GM12878 (cell line): ENCODE measurements around the gene MAGI2. TPM values are rescaled to one million over a fixed set of nuclear protein-coding genes. Genes with fewer than 3 reads are reported as not detected.

Source experiments
- ATAC-seq: fragments of 200-7000 bp; cut with Tn5 transposase; 3 replicates; pipeline ENCODE4 v1.9.1; 2020; ENCODE audit warnings: mild to moderate bottlenecking, moderate library complexity
- BruUV-seq: library from RNA; stranded (reverse); fragments of 400-500 nt; replicated peaks from 2 replicates; lab custom pipeline; 2021; lab: Mats Ljungman, UMichigan
- CTCF ChIA-PET: fragments of 300-600 bp; sonication (Branson Sonifier 250); formaldehyde crosslinking; extraction: SDS; loops from one replicate; lab custom pipeline; 2021; ENCODE audit warnings: inconsistent platforms; lab: Yijun Ruan, JAX
- POLR2A ChIA-PET: fragments of 350-600 bp; formaldehyde crosslinking; extraction: SDS; loops from one replicate; lab custom pipeline; 2021; ENCODE audit warnings: inconsistent platforms; lab: Charles Lee
- RAD21 ChIA-PET: fragments of 300-600 bp; sonication (Branson Sonifier 250); formaldehyde crosslinking; loops from one replicate; lab custom pipeline; 2023; ENCODE audit warnings: antibody characterized with exemption; ENCODE audit not compliant: unreplicated experiment; lab: Charles Lee
- SMC1A ChIA-PET: fragments of 300-600 bp; sonication (Branson Sonifier 250); formaldehyde crosslinking; loops from one replicate; lab custom pipeline; 2023; ENCODE audit not compliant: unreplicated experiment, uncharacterized antibody; lab: Charles Lee
- DNase-seq: peaks from one replicate; pipeline ENCODE4 v3.0.0-alpha.2; 2011; ENCODE audit warnings: low read depth, low spot score
- FAIRE-seq: peaks from 3 replicates; lab custom pipeline; 2011; peaks lifted over from hg19 to GRCh38; lab: Jason Lieb, UNC
- H2AFZ ChIP-seq: 2 replicates; pipeline ENCODE4 v1.6.0; 2011; ENCODE audit warnings: low read depth, low read length, control low read depth; ENCODE audit not compliant: control insufficient read depth
- H3K27ac ChIP-seq: 2 replicates; pipeline ENCODE4 v1.5.1; 2011; ENCODE audit warnings: control low read depth; ENCODE audit not compliant: control insufficient read depth, insufficient read depth
- H3K27me3 ChIP-seq, 2 experiments: replicated peaks in 1 of 2; 2 replicates each; pipeline versions ENCODE4 v1.6.0 to v1.6.1; 2011; ENCODE audit warnings: low read length in 1 of 2; ENCODE audit not compliant: control insufficient read depth in 2 of 2, insufficient read depth in 2 of 2
- H3K36me3 ChIP-seq, 2 experiments: 2 replicates each; pipeline ENCODE4 v1.5.1; 2011; ENCODE audit warnings: low read length in 1 of 2; ENCODE audit not compliant: control insufficient read depth in 2 of 2, insufficient read depth in 2 of 2
- H3K4me1 ChIP-seq: 2 replicates; pipeline ENCODE4 v1.6.1; 2011; ENCODE audit warnings: mild to moderate bottlenecking, low read length, moderate library complexity, mixed read lengths; ENCODE audit not compliant: control insufficient read depth, insufficient read depth
- H3K4me2 ChIP-seq: 2 replicates; pipeline ENCODE4 v1.6.0; 2011; ENCODE audit warnings: control low read depth; ENCODE audit not compliant: control insufficient read depth, insufficient read depth
- H3K4me3 ChIP-seq: fragments of 200-600 bp; sonication (generic); 2 replicates; pipeline ENCODE4 v1.5.1; 2016
- H3K79me2 ChIP-seq: 2 replicates; pipeline ENCODE4 v1.6.0; 2011; ENCODE audit warnings: low read length; ENCODE audit not compliant: control insufficient read depth, insufficient read depth
- H3K9ac ChIP-seq: 2 replicates; pipeline ENCODE4 v1.8.0; 2011; ENCODE audit warnings: low read length, control low read depth, mixed read lengths; ENCODE audit not compliant: control insufficient read depth, insufficient read depth
- H3K9me3 ChIP-seq: replicated peaks from 3 replicates; pipeline ENCODE4 v1.5.1; 2011; ENCODE audit warnings: mild to moderate bottlenecking, low read length; ENCODE audit not compliant: control insufficient read depth, insufficient read depth
- H4K20me1 ChIP-seq: 2 replicates; pipeline ENCODE4 v1.6.0; 2011; ENCODE audit not compliant: control insufficient read depth, insufficient read depth
- BCL11A ChIP-seq: IDR thresholded peaks from 2 replicates; pipeline ENCODE4 v1.6.1; 2011; ENCODE audit warnings: low read depth, low read length
- BHLHE40 ChIP-seq, 2 experiments: fragments of 450-650 bp in 1 of 2; IDR thresholded peaks; 2 replicates each; pipeline ENCODE4 v1.6.1; 2011 to 2017; ENCODE audit warnings: low read depth in 2 of 2, borderline replicate concordance in 1 of 2, improper control_type of control experiment in 1 of 2, low read length in 1 of 2, mild to moderate bottlenecking in 1 of 2
- BRCA1 ChIP-seq: IDR thresholded peaks from 2 replicates; pipeline ENCODE4 v1.6.1; 2011; ENCODE audit warnings: low read depth, low read length, improper control_type of control experiment
- E2F4 ChIP-seq: IDR thresholded peaks from 2 replicates; pipeline ENCODE4 v1.6.1; 2012; ENCODE audit warnings: low read depth, low read length, improper control_type of control experiment
- EGR1 ChIP-seq, 2 experiments: IDR thresholded peaks; 1 replicate in 1 of 2; 2 replicates in 1 of 2; pipeline ENCODE4 v1.6.1; 2011 to 2012; ENCODE audit warnings: low read depth in 2 of 2, low read length in 2 of 2, borderline replicate concordance in 1 of 2, mild to moderate bottlenecking in 1 of 2, moderate library complexity in 1 of 2
- FOS ChIP-seq: IDR thresholded peaks from 3 replicates; pipeline ENCODE4 v1.6.1; 2011; ENCODE audit warnings: borderline replicate concordance; ENCODE audit not compliant: insufficient read length; ENCODE audit errors: extremely low read depth
- HDAC6 ChIP-seq: fragments of 200-600 bp; sonication (generic); IDR thresholded peaks from one replicate; pipeline ENCODE4 v1.8.0; 2017; ENCODE audit warnings: antibody characterized with exemption; ENCODE audit not compliant: unreplicated experiment
- JUNB ChIP-seq: IDR thresholded peaks from 2 replicates; pipeline ENCODE4 v1.6.1; 2016; ENCODE audit warnings: antibody characterized with exemption, mild to moderate bottlenecking
- JUND ChIP-seq: IDR thresholded peaks from 2 replicates; pipeline ENCODE4 v1.6.1; 2012; ENCODE audit warnings: low read depth, mild to moderate bottlenecking, low read length, improper control_type of control experiment, moderate library complexity
- NR2C1 ChIP-seq: fragments of 450-650 bp; IDR thresholded peaks from 2 replicates; pipeline ENCODE4 v1.6.1; 2017; ENCODE audit warnings: antibody characterized with exemption, mild to moderate bottlenecking, moderate library complexity
- POLR2AphosphoS2 ChIP-seq: IDR thresholded peaks from 2 replicates; pipeline ENCODE4 v1.6.1; 2011; ENCODE audit warnings: low read depth, mild to moderate bottlenecking, low read length, improper control_type of control experiment, moderate library complexity
- RUNX3 ChIP-seq: IDR thresholded peaks from 2 replicates; pipeline ENCODE4 v1.6.1; 2012; ENCODE audit warnings: low read length, inconsistent platforms
- SPI1 ChIP-seq: IDR thresholded peaks from 2 replicates; pipeline ENCODE4 v1.6.1; 2011; ENCODE audit warnings: low read depth, mild to moderate bottlenecking, low read length, moderate library complexity, borderline replicate concordance; ENCODE audit not compliant: insufficient read depth
- TAF1 ChIP-seq: IDR thresholded peaks from 2 replicates; pipeline ENCODE4 v1.6.1; 2011; ENCODE audit warnings: mild to moderate bottlenecking, low read depth, low read length, borderline replicate concordance
- TCF7 ChIP-seq: IDR thresholded peaks from 2 replicates; pipeline ENCODE4 v1.6.1; 2014; ENCODE audit warnings: antibody characterized with exemption, borderline replicate concordance
- WGBS: methylation state at CpG from one replicate; pipeline ENCODE4 v1.1.6; 2016; ENCODE audit warnings: low lambda C conversion rate; ENCODE audit not compliant: insufficient replicate concordance, insufficient coverage; ENCODE audit errors: missing lambda C conversion rate; 5-methylcytosine and 5-hydroxymethylcytosine counted together
- in situ Hi-C: fragments of 300-500 bp; cut with MboI; formaldehyde crosslinking; loops from 9 replicates; pipeline ENCODE4 v1.14.3; 2018; ENCODE audit warnings: mixed read lengths
- intact Hi-C: fragments of 100-400 bp; cut with micrococcal nuclease; formaldehyde crosslinking; loops from one replicate; pipeline ENCODE4 v1.14.2; 2022; ENCODE audit not compliant: unreplicated experiment
- polyA plus RNA-seq, 11 experiments: library from polyadenylated mRNA; depleted of rRNA in 4 of 11; unstranded in 6 of 11; stranded (reverse) in 5 of 11; fragments of >200 nt; fragmentation: Nextera tagmentation in 4 of 11; fragmentation: Illumina TruSeq in 1 of 11; extraction: Ambion mirVana in 4 of 11; extraction: Trizol in 1 of 11; gene quantifications; 1 replicate in 1 of 11; 2 replicates in 10 of 11; pipeline versions ENCODE4 v1.2.1 to v1.2.3, GENCODE V29; 2011 to 2016; ENCODE audit warnings: inconsistent platforms in 2 of 11, missing spikeins in 2 of 11, low read depth in 1 of 11
- total RNA-seq, 4 experiments: library from RNA; depleted of rRNA in 3 of 4; stranded (reverse); fragments of >200 nt in 3 of 4; fragmentation: Illumina TruSeq in 1 of 4; extraction: Trizol in 1 of 4; gene quantifications; 2 replicates each; pipeline versions ENCODE4 v1.2.1 to v1.2.3, GENCODE V29; 2013 to 2021
- TF ChIP-seq, protein P1 (sequence below): fragments of 150-350 bp; IDR thresholded peaks from 2 replicates; pipeline ENCODE4 v1.6.1; 2014; ENCODE audit warnings: mild to moderate bottlenecking, low read depth, low read length

The MAGI2 gene
- total and polyA plus RNA-seq, 10 of the 15 experiments (the other 5 are each of a cell fraction or from before 2014, with no cell fraction given), result 0.01 to 0.31 (median 0.05) TPM; not detected in 2

- in situ Hi-C loops, result no loop called here
- ChIA-PET SMC1A (interaction anchor here (0.7 kb wide), 1 partner anchor 378 kb away, joined by 3 read pairs; no protein-coding TSS in a partner anchor), CTCF (interaction anchor here (1.1 kb wide), 1 partner anchor 12 kb away, joined by 3 read pairs; no protein-coding TSS in a partner anchor), POLR2A (no interaction called here), RAD21 (no interaction called here)
- Histone ChIP-seq H3K36me3 (no peaks in the 10 kb centered on the region), H3K9ac (no peak overlapping the region), H3K4me2 (no peak overlapping the region), H4K20me1 (no peaks in the 10 kb centered on the region), H2AFZ (no peak overlapping the region), H3K27ac (no peak overlapping the region), H3K4me3 (no peak overlapping the region), H3K27me3 (no peaks in the 10 kb centered on the region), H3K79me2 (no peaks in the 10 kb centered on the region), H3K4me1 (no peaks in the 10 kb centered on the region), H3K9me3 (no peaks in the 10 kb centered on the region)
- TF ChIP-seq TCF7, result no peak
- BruUV-seq, result no TSS peak
- DNase-seq (no peak), FAIRE-seq (no peak), ATAC-seq (no peak)
- intact Hi-C loops, result no loop called here
- 18% methylated on average over 4 of the region's 4 CpGs for WGBS
Observed at GRCh38 chr7:78714356-78714755, 739.1 kb downstream of the MAGI2 start.

GRCh38 chr7:78712111-78712510, 741.4 kb downstream of the MAGI2 start:
- Histone ChIP-seq H3K4me1 (no peaks in the 10 kb centered on the region), H4K20me1 (no peaks in the 10 kb centered on the region), H3K4me3 (no peak overlapping the region), H3K4me2 (no peak overlapping the region), H3K27me3 (no peaks in the 10 kb centered on the region), H3K9ac (no peak overlapping the region), H3K9me3 (no peaks in the 10 kb centered on the region), H3K79me2 (no peaks in the 10 kb centered on the region), H3K27ac (no peak overlapping the region), H3K36me3 (no peaks in the 10 kb centered on the region), H2AFZ (no peak overlapping the region)
- FAIRE-seq (no peak), DNase-seq (no peak), ATAC-seq (no peak)
- SMC1A ChIA-PET, result interaction anchor here (1.0 to 1.1 kb wide), 2 partner anchors 8 to 25 kb away, joined by 3 read pairs; no protein-coding TSS in a partner anchor
- 0% methylated on average over 3 of the region's 3 CpGs for WGBS
- in situ Hi-C loops (no loop called here), intact Hi-C loops (no loop called here)
- CTCF ChIA-PET, result no interaction called here
- RAD21 ChIA-PET, result no interaction called here
- no TSS peak for BruUV-seq
- POLR2A ChIA-PET, result no interaction called here
- no peak for TF ChIP-seq EGR1 (IDR thresholded peaks at IDR 0.05; ENCODE audit: borderline replicate concordance in 1 of 2, low read depth in 2 of 2, low read length in 2 of 2)
- no peak for TF ChIP-seq JUNB
- no peak for TF ChIP-seq HDAC6
- no peak for TF ChIP-seq NR2C1
- no peak for TF ChIP-seq E2F4
- TF ChIP-seq BCL11A, result no peak
- no peak for TF ChIP-seq BRCA1
- TF ChIP-seq, protein P1, sequence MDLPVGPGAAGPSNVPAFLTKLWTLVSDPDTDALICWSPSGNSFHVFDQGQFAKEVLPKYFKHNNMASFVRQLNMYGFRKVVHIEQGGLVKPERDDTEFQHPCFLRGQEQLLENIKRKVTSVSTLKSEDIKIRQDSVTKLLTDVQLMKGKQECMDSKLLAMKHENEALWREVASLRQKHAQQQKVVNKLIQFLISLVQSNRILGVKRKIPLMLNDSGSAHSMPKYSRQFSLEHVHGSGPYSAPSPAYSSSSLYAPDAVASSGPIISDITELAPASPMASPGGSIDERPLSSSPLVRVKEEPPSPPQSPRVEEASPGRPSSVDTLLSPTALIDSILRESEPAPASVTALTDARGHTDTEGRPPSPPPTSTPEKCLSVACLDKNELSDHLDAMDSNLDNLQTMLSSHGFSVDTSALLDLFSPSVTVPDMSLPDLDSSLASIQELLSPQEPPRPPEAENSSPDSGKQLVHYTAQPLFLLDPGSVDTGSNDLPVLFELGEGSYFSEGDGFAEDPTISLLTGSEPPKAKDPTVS, result no peak
- TF ChIP-seq RUNX3, result no peak
- no peak for TF ChIP-seq TAF1
- TF ChIP-seq TCF7, result no peak
- no peak for TF ChIP-seq POLR2AphosphoS2
- no peak for TF ChIP-seq BHLHE40 (IDR thresholded peaks at IDR 0.05; ENCODE audit: borderline replicate concordance in 1 of 2, low read depth in 2 of 2, low read length in 1 of 2)
- TF ChIP-seq JUND, result no peak
- no peak for TF ChIP-seq FOS
- no peak for TF ChIP-seq SPI1
